HG02870 (cell line): ENCODE results near the gene CTIF.

Source experiments
- ATAC-seq: cut with Tn5 transposase; IDR thresholded peaks from one replicate; pipeline ENCODE4 v1.9.1; 2021; ENCODE audit warnings: mild to moderate bottlenecking, moderate library complexity; ENCODE audit not compliant: unreplicated experiment

CTIF gene

GRCh38 chr18:48839819-48840490, 301.1 kb downstream of the CTIF start:
- ATAC-seq: no peak

GRCh38 chr18:48840491-48840877, 301.7 kb downstream of the CTIF start:
- no peak for ATAC-seq

DNA sequence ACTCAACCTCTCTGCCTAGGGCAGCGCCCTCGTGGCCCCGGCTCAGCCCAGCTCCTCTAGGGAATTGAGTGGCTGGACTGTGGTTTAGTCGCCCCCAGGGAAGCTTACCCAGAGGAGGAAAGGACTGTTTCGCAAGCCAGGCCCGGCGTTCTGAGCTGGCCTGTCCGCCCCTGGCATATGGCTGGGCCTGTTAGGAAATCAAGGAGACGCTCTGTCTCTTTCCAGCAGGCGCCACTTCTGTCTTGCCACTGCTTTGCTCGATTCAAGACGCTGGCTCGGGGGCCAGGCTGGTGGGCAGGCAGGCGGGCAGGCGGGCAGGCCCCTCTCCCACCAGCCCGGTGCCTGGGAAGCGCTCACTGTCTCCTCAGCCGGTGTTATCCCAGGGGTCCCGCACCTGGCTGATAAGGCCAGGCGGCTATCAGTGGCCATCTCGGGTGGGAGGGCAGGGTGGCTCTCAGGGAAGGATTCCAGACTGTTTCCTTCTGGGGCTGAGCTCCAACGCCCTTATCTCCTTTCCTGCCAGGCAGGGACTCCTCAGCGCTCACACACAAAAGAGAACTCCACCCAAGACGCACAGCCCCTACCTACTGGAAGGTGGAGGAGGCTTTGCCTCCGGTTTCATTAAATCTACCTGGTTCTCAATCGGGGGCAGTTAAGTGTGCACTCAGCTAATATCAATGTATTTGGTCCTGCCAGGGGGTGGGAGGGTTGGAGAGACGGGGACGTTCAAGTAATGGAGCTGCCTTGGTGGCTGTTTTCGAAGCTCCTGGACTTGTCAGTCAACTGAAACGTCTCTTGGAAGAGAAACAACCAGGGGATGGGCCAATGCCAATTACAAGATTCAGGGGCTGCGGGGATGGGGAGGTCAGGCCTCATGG, 302.8 kb downstream of the CTIF start:
- no peak for ATAC-seq

- no peak for ATAC-seq
These were observed 303.6 kb downstream of the CTIF start for GRCh38 chr18:48842259-48843061.

DNA sequence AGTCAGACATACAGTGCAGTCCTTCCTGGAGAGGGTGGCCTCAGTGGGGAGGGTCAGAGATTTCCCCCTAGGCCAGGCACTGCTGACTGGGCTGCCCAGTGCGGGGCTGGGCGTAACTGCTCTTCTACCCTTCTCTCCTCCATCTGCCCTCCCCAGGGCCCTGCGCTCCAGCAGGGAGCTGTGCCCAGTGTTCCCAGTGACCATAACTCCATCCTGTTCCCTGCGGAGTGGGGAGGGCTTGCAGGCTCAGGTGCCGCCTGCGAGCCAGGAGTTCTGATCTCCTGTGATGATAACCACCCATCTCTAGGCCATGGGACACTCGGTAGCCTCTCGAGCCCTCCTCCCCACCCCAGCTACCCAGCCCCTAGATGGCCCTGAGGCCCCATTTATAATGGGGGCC, 304.3 kb downstream of the CTIF start:
- no peak for ATAC-seq

DNA sequence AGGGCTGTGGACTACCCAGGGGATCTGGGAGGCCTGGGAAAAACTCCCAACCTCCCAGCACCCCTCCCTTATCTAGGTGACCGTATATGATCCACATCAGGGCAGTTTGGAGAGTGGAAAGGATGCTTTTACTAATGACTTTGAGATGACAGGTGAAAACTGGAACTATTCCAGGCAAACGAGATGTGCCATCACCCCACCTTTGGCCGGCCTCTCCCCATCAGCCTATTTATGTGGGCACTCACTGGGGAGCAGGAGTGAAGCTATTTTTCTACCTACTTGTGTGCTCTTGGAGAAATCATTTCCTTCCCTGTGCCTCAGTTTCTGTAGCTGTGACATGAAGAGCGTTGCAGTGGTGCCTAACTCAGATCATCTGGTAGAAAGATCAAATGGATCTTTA, 304.8 kb downstream of the CTIF start:
- no peak for ATAC-seq

- ATAC-seq: no peak
These were observed 305.4 kb downstream of the CTIF start for GRCh38 chr18:48844271-48844670.

DNA sequence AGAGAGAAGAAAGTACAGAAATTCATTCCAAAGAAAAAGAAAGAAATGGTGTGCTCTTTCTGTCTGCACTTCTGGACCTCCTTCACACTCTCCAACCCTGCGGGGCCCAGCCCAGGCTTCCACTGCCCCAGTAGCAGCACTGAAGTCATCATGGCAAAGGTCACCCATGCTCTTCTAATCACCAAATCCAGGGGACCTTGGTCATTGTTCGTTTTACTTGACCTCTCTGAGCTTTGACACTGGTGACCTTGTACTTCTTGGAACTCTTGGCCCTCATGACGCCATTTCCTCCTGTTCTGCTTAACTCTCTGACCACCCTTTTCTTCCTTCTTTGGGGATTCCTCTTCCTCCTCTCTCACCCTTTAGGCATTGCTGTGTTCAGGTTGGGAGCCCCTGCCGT, 306.3 kb downstream of the CTIF start:
- ATAC-seq: no peak

DNA sequence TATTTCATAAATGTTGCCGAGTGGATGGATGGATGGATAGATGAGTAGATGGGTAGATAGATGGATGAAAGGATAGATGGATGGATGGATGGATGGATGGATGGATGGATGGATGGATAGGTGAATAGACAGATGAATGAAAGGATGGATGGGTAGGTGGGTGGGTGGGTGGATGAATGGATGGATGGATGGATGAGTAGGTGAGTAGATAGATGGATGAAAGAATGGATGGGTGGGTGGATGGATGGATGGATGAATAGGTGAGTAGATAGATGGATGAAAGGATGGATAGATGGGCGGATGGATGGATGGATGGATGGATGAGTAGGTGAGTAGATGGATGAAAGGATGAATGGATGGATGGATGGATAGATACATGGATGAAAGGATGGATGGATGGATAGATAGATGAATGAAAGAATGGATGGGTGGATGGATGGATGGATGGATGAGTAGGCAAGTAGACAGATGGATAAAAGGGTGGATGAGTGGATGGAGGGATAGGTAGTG, 307.6 kb downstream of the CTIF start:
- no peak for ATAC-seq

DNA sequence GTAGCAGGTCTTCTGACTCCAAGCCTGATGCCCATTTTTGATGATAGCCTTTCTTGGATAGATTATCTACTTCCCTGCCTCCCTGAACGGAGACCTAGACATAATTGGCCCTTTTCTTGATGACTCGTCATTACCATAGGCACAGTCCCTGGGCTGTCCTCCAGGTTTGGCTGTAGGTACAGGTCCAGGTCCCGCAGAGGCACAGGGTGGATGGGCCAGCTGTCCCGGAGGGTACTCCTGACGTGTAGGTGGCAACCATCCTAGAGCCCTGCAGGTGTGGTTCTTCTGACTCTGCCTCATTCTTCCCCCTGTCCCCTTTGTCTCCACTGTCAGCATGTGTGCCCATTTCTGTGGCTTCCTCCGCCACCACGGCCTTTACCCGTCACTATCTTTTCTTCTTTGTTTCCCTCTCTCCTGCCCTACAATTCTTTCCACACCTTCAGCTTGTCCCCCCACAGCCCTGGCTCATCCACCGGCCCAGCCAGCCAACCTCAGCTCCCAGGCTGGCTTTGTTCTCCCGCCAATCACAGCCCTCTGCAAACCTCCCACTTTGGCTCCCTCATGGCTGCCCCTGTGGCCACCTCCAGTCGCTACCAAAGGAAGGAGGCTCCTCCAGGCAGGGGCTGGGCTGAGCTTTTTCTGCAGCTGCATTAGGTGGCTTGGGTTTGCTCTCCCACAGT, 309.1 kb downstream of the CTIF start:
- ATAC-seq: no peak

- no peak for ATAC-seq
These were observed 309.9 kb downstream of the CTIF start for GRCh38 chr18:48848641-48849143.

DNA sequence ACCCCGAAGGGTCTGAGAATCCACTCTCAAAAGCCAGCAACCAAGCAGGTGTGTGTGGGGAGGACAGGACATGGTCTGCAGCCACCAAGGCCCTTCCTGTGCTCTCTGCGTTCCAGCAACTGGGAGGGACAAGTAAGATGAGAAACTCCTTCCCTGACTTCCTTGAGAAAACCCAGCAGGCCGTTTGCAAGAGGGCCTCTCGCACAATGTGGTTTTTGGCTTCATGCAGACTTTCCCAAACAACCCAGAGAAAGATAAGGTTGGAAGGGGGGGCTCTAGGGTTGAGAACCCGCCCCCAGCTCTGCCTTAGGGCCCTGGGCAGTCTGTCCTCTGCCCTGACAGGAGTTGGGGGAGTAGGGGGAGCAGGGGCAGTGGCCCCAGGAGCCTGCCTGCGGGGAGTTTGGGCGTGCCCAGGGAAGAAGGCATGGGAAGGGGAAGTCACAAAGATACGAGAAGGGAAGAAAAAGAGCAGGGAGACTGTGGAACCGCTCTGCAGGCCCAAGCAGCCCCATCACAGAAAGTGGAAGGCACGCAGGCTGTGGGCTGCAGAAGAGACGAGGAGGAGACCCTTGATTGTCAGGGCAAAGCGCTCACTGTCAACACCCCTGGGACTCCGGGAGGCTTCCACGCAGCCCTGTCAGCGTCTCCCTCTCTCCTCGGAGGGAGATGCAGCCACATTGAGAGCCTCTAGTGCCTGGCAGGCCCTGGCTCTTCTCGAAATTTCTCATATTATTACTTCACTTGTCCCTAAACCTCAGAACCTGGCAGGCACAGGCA, 312.2 kb downstream of the CTIF start:
- ATAC-seq: no peak

GRCh38 chr18:48851599-48851960, 312.7 kb downstream of the CTIF start:
- no peak for ATAC-seq

DNA sequence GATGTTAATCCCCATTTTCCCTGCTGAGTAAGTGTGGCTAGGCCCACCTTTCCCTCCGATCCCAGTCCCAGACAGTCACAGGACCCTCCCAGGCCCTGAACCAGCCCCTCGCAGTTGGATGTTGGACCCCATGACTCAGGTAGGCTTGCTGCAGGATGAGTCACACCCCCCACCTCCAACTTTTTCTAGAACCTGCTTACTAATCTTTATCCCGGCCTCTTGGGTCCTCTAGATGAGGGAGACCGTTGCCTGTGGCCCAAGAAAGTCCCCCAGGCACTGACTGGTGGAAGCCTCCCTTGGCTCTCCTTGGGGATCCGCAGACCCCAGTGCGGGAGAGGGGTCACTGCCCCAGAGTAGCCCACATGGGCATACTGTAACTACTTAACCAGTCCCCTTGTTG, 313.5 kb downstream of the CTIF start:
- ATAC-seq: no peak

GRCh38 chr18:48852794-48853193, 314.0 kb downstream of the CTIF start:
- ATAC-seq: no peak

DNA sequence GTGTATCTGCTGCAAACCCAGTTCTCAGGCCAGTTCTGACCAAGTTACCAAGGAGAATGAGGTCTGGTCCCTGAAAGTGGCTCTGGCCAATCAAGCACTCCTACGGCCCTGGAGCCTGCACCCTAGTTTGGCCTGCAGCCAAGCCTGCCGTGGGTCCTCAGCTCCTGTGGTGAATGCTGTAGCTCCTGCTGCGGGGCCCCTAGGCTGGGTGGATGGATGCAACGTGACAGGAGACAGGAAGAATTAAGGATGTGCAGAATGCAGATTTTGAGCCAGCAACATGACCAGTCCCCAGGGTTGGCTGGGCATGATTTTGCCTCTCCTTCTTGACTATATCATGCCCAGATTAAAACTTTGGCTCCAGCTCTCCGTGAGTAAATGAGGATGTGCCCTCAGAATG, 314.8 kb downstream of the CTIF start:
- no peak for ATAC-seq

GRCh38 chr18:48854780-48855179, 315.9 kb downstream of the CTIF start:
- no peak for ATAC-seq

DNA sequence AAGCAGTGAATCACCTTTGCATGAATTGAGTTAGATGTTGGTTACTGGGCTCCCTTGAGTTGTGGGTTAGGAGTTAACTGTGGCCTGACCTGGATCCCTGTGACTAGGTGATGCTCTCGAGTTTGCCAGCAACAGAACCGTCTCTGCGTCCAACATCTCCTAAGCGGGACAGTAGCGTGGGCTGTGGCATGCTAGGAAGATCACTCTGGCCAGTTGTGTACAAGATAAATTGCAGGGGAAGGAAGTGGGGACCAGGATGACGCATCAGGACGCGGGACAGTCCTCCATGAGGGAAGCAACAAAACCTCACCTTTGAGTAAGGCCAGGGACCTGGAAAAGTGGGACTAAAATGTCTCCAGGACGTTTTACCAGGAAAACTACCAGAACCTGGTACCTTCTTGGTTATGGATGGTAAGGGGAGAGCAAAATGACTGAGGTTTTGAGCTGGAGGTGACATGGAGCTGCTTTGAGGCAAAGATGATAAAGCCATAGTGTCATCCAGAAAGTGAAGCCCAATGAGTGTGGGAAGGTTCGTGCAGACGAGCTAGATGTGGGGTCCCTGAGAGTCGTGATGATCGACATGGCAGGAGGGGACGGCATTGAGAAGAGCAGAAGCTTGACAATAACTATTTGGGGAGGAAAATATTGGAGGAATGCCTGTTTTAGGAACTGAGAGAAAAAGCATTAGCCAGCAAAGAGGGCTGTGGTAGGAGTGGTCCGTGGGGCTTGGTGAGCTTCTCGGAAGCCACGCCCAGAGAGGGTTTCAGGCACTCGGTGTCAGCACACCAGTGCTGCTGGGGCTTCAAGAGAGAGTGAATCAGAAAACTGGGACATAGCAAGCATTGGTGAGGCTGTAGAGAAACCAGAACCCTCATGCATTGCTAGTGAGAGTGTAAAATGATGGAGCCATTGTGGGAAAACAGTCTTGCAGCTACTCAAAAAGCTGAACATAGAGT, 316.9 kb downstream of the CTIF start:
- no peak for ATAC-seq
